ENCODE results near the gene SPIN2B. TPM values are rescaled to one million over a fixed set of nuclear protein-coding genes. Genes with fewer than 3 reads are reported as not detected.

The SPIN2B gene
- total and polyA plus RNA-seq, 2 of the 13 experiments (the other 11 are each of a cell fraction or from before 2014, with no cell fraction given), result 7.9 to 10.4 TPM

- TF ChIP-seq ZNF280B (CRISPR knock-in tag; IDR thresholded peaks at IDR 0.05; ENCODE audit: borderline replicate concordance), result no peak
- TF ChIP-seq ZNF766 (CRISPR knock-in tag; IDR thresholded peaks at IDR 0.05; ENCODE audit: borderline replicate concordance), result no peak
- TF ChIP-seq ZNF430 (CRISPR knock-in tag; IDR thresholded peaks at IDR 0.05), result no peak
- no peak for TF ChIP-seq ZNF746 (CRISPR knock-in tag; IDR thresholded peaks at IDR 0.05)
- TF ChIP-seq ZFP91 (CRISPR knock-in tag; IDR thresholded peaks at IDR 0.05; ENCODE audit: borderline replicate concordance), result peak; percentile 56; the same call in 1 of the 2 replicates
- TF ChIP-seq TBL1XR1 (IDR thresholded peaks at IDR 0.05; ENCODE audit: borderline replicate concordance, low read length, partially characterized antibody), result no peak
- no peak for TF ChIP-seq USF2 (IDR thresholded peaks at IDR 0.05; ENCODE audit: low read depth, low read length)
- TF ChIP-seq USF2 (CRISPR knock-in tag; IDR thresholded peaks at IDR 0.05; ENCODE audit: borderline replicate concordance), result no peak
- peak; percentile 27; the same call in 1 of the 2 replicates for TF ChIP-seq KDM2A (CRISPR knock-in tag; IDR thresholded peaks at IDR 0.05; ENCODE audit: borderline replicate concordance, low read depth)
- no peak for TF ChIP-seq SRSF4 (IDR thresholded peaks at IDR 0.05; ENCODE audit: low read depth, low read length, poor library complexity, severe bottlenecking)
- TF ChIP-seq DMTF1 (CRISPR knock-in tag; IDR thresholded peaks at IDR 0.05), result no peak
- TF ChIP-seq ZNF558 (CRISPR knock-in tag; IDR thresholded peaks at IDR 0.05; ENCODE audit: borderline replicate concordance), result no peak; the same call in 1 of the 2 replicates
- no peak for TF ChIP-seq TCF12 (IDR thresholded peaks at IDR 0.05)
- TF ChIP-seq TCF12 (CRISPR knock-in tag; IDR thresholded peaks at IDR 0.05), result no peak
- TF ChIP-seq GATAD1 (CRISPR knock-in tag; IDR thresholded peaks at IDR 0.05), result no peak; the same call in 1 of the 2 replicates
- no peak for TF ChIP-seq EEA1 (CRISPR knock-in tag; IDR thresholded peaks at IDR 0.05; ENCODE audit: borderline replicate concordance)
- TF ChIP-seq ZNF616 (CRISPR knock-in tag; IDR thresholded peaks at IDR 0.05; ENCODE audit: low read depth), result no peak
- TF ChIP-seq NR2F1 (CRISPR knock-in tag; IDR thresholded peaks at IDR 0.05), result no peak
- TF ChIP-seq CERS6 (CRISPR knock-in tag; IDR thresholded peaks at IDR 0.05), result no peak
- TF ChIP-seq ZNF589 (CRISPR knock-in tag; conservative IDR thresholded peaks at IDR 0.05), result no peak
- TF ChIP-seq CENPT (CRISPR knock-in tag; IDR thresholded peaks at IDR 0.05; ENCODE audit: low read depth), result no peak
Measured at GRCh38 chrX:57121162-57121755, at the start of gene SPIN2B (continued).
